GM19463 (cell line): ENCODE results near the gene ATF1.
"Not testable (repeated sequence)": the region's sequence is repeated elsewhere in the genome, so short reads cannot be mapped to it uniquely, and the experiment has no call there.

Experiments
- ATAC-seq: cut with Tn5 transposase; IDR thresholded peaks from one replicate; pipeline ENCODE4 v1.9.1; 2021; ENCODE audit warnings: mild to moderate bottlenecking, moderate library complexity; ENCODE audit not compliant: unreplicated experiment

Gene ATF1

GRCh38 chr12:50855218-50855617 lies 91.3 kb downstream of the ATF1 start:
- ATAC-seq: not testable (repeated sequence)

DNA sequence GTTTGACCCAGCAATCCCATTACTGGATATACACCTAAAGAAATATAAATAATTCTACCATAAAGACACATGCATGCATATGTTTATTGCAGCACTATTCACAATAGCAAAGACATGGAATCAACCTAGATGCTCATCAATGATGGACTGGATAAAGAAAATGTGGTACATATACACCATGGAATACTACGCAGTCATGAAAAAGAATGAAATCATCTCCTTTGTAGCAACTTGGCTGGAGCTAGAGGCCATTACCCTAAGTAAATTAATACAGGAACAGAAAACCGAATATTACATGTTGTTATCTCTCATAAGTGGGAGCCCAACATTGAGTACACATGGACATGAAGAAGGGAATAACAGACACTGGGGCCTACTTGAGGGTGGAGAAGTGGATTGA lies 91.8 kb downstream of the ATF1 start:
- not testable (repeated sequence) for ATAC-seq

- ATAC-seq: no peak
Measured at GRCh38 chr12:50859621-50860310, 95.9 kb downstream of the ATF1 start.

DNA sequence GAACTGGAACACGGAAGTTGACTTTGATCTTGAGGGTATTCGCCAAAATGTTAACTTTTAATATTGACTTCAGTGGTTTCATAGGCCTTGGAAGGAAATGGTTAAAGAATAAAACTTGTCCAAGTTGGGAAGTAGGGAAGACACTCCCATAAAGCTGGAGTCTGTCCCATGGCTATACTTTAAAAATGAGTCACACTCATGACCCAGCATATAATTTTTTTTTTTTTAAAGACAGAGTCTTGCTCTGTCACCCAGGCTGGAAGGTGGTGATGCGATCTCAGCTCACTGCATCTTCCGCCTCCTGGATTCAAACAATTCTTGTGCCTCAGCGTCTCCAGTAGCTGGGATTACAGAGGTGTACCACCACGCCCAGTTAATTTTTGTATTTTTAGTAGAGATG lies 98.4 kb downstream of the ATF1 start:
- no peak for ATAC-seq

- ATAC-seq: no peak
Measured at GRCh38 chr12:50865266-50865665, 101.4 kb downstream of the ATF1 start.

DNA sequence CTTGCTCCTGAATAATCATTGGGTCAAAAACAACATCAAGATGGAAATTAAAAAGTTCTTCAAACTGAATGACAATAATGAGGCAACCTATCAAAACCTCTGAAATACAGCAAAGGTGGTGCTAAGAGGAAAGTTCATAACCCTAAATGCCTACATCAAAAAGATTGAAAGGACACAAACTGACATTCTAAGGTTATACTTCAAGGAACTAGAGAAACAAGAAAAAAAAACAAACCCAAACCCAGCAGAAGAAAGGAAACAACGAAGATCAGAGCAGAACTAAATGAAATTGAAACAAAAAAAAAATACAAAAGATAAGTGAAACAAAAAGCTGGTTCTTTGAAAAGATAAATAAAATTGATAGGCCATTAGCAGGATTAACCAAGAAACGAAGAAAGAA lies 105.0 kb downstream of the ATF1 start:
- not testable (repeated sequence) for ATAC-seq
